Esophagus muscularis mucosa (tissue), 4 donors: ENCODE measurements around the gene CHRNA4. TPM values are rescaled to one million over a fixed set of nuclear protein-coding genes. Genes with fewer than 3 reads are reported as not detected.

Experiments
- DNase-seq: peaks from one replicate; pipeline ENCODE4 v3.0.0-alpha.2; 2017; ENCODE audit errors: extremely low spot score
- H3K27ac ChIP-seq, 4 donors: fragments of 200-600 bp; sonication (generic); replicated peaks in 1 of 4; 1 replicate in 3 of 4; 2 replicates in 1 of 4; pipeline ENCODE4 v1.5.1; 2016 to 2019; ENCODE audit warnings: mild to moderate bottlenecking in 1 of 4
- H3K27me3 ChIP-seq, 4 donors: fragments of 200-600 bp; sonication (generic); one replicate each; pipeline versions ENCODE4 v1.5.1 to v1.6.0; 2016 to 2019
- H3K36me3 ChIP-seq, 4 donors: fragments of 200-600 bp; sonication (generic); one replicate each; pipeline ENCODE4 v1.5.1; 2016 to 2019
- H3K4me1 ChIP-seq, 4 donors: fragments of 200-600 bp; sonication (generic); one replicate each; pipeline ENCODE4 v1.5.1; 2016 to 2019
- H3K4me3 ChIP-seq, 4 donors: fragments of 200-600 bp; sonication (generic); 1 replicate in 2 of 4; 2 replicates in 2 of 4; pipeline ENCODE4 v1.5.1; 2016 to 2019; ENCODE audit warnings: mild to moderate bottlenecking in 4 of 4, moderate library complexity in 1 of 4
- H3K9me3 ChIP-seq, 4 donors: fragments of 200-600 bp; sonication (generic); 1 replicate in 3 of 4; 2 replicates in 1 of 4; pipeline ENCODE4 v1.5.1; 2016 to 2019
- EP300 ChIP-seq: sonication (generic); formaldehyde crosslinking; IDR thresholded peaks from one replicate; pipeline ENCODE4 v1.6.1; 2017; ENCODE audit warnings: antibody characterized with exemption
- POLR2A ChIP-seq: fragments of 450-650 bp; IDR thresholded peaks from one replicate; pipeline ENCODE4 v1.6.1; 2017; ENCODE audit warnings: antibody characterized with exemption, moderate library complexity, mild to moderate bottlenecking, low read depth
- POLR2AphosphoS5 ChIP-seq, 2 donors: sonication (generic); formaldehyde crosslinking; IDR thresholded peaks; one replicate each; pipeline ENCODE4 v1.6.1; 2017; ENCODE audit warnings: antibody characterized with exemption in 2 of 2
- WGBS: methylation state at CpG from one replicate; pipeline ENCODE4 v1.1.5; 2018; 5-methylcytosine and 5-hydroxymethylcytosine counted together
- intact Hi-C: fragments of 100-400 bp; cut with DNase I; formaldehyde crosslinking; loops from one replicate; pipeline ENCODE4 v1.15.1; 2023
- total RNA-seq, 4 donors: library from RNA; depleted of rRNA; stranded (reverse); fragments of >200 nt; gene quantifications; one replicate each; pipeline versions ENCODE4 v1.1.0 to v1.2.1, GENCODE V29; 2016
- TF ChIP-seq, protein P1 (sequence below), 3 experiments: fragments of 200-600 bp in 2 of 3; fragments of 450-650 bp in 1 of 3; sonication (generic) in 2 of 3; IDR thresholded peaks; one replicate each; pipeline ENCODE4 v1.5.1; 2017 to 2019; ENCODE audit warnings: antibody characterized with exemption in 3 of 3, mild to moderate bottlenecking in 2 of 3, moderate library complexity in 1 of 3

CHRNA4 gene
- total RNA-seq, 4 donors from 2014 or later, result not detected

DNA sequence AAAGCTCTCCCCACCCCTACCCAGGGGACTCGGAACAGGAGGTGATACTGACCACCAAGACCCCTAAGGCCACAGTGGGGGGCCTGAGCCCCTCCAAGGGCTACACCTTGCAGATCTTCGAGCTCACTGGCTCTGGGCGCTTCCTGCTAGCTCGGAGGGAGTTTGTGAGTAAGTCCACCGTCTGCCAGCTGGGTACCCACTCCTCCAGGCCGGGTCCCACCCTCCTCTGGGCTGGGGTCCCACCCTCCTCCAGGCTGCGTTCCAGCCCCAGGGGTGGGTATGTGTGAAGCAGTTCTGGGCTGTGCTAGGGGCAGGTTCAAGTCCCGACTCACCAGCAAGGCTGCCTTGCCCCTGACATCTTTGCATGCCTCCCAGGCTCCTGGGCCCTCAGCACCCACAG, 55.8 kb downstream of the CHRNA4 start:
- WGBS, result 34% methylated on average over 4 of the region's 8 CpGs
- intact Hi-C loops, result loop anchor here (5.0 kb wide), 1 partner anchor 77 kb away; no protein-coding TSS in a partner anchor
- Histone ChIP-seq H3K4me3 (no peak overlapping the region), H3K36me3 (no peaks in the 10 kb centered on the region), H3K27me3 (peaks cover 0 to 86% (median 28%) of the 10 kb centered on the region in 4 donors), H3K27ac (no peak overlapping the region), H3K9me3 (peaks cover 0 to 17% (median 14%) of the 10 kb centered on the region in 4 donors), H3K4me1 (peaks cover 0 to 10% (median 4%) of the 10 kb centered on the region in 4 donors)
- DNase-seq, result no peak
- no peak for TF ChIP-seq POLR2A
- TF ChIP-seq, protein P1, sequence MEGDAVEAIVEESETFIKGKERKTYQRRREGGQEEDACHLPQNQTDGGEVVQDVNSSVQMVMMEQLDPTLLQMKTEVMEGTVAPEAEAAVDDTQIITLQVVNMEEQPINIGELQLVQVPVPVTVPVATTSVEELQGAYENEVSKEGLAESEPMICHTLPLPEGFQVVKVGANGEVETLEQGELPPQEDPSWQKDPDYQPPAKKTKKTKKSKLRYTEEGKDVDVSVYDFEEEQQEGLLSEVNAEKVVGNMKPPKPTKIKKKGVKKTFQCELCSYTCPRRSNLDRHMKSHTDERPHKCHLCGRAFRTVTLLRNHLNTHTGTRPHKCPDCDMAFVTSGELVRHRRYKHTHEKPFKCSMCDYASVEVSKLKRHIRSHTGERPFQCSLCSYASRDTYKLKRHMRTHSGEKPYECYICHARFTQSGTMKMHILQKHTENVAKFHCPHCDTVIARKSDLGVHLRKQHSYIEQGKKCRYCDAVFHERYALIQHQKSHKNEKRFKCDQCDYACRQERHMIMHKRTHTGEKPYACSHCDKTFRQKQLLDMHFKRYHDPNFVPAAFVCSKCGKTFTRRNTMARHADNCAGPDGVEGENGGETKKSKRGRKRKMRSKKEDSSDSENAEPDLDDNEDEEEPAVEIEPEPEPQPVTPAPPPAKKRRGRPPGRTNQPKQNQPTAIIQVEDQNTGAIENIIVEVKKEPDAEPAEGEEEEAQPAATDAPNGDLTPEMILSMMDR (IDR thresholded peaks at IDR 0.05), result no peak
- no peak for TF ChIP-seq POLR2AphosphoS5 (IDR thresholded peaks at IDR 0.05)
- TF ChIP-seq EP300, result no peak

DNA sequence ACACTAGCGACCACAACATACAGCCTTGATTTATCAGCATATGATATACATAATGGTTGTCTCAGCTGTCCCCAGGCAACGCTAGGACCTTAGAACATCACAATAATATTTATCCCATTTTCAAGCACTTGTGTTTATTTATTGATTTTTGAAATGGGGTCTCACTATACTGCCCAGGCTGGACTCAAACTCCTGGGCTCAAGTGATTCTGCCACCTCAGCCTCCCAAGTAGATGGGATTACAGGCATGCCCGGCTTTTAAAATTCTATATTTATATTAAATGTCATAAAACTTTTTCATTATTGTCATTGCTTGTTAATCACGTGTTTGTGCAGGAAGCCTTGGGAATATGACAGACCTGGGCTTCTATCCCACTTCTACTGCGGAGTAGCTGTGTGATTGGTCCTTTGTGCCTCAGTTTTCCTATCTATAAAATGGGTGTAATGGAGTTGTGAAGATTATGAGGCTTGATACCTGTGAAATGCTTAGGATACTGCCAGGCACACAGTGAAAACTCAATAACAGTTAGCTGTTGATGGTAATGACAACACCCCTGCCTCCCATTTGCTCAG, 58.0 kb downstream of the CHRNA4 start:
- no peak for DNase-seq
- 55% methylated on average over 5 of the region's 5 CpGs for WGBS
- no peak overlapping the region for H3K27ac ChIP-seq
- intact Hi-C loops, result no loop called here
- no peaks in the 10 kb centered on the region for H3K36me3 ChIP-seq
- H3K27me3 ChIP-seq, result peaks cover 0 to 82% (median 21%) of the 10 kb centered on the region in 4 donors
- no peaks in the 10 kb centered on the region for H3K4me1 ChIP-seq
- TF ChIP-seq POLR2A (no peak), EP300 (no peak), POLR2AphosphoS5 (IDR thresholded peaks at IDR 0.05) (no peak)
- TF ChIP-seq, protein P1 (IDR thresholded peaks at IDR 0.05), result no peak
- peaks cover 0 to 17% (median 14%) of the 10 kb centered on the region in 4 donors for H3K9me3 ChIP-seq
- H3K4me3 ChIP-seq, result no peak overlapping the region

DNA sequence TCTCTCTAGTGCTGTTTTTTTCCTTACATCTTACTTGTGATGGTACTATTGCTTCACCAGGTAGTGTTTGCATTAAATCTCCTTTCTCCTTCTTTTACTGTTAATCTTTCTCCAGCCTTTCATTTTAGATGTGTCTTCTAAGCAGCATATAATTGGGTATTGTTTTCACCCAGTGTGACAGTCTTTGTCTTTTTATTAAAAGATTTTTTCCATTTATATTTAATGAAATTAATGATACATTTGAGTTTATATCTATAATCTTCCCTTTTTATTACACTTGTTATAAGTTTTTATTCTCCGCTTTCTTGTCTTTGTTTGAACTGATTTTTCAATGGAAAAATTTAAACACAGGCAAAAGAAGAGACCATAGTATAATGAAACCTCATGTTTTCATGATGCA, 59.5 kb downstream of the CHRNA4 start:
- Histone ChIP-seq H3K27ac (no peak overlapping the region), H3K27me3 (peaks cover 0 to 82% (median 23%) of the 10 kb centered on the region in 4 donors), H3K36me3 (no peaks in the 10 kb centered on the region), H3K4me3 (no peak overlapping the region), H3K4me1 (no peaks in the 10 kb centered on the region), H3K9me3 (peaks cover 0 to 17% (median 14%) of the 10 kb centered on the region in 4 donors)
- no peak for TF ChIP-seq POLR2A
- TF ChIP-seq, protein P1 (IDR thresholded peaks at IDR 0.05), result no peak
- no peak for TF ChIP-seq POLR2AphosphoS5 (IDR thresholded peaks at IDR 0.05)
- TF ChIP-seq EP300, result no peak
- DNase-seq, result no peak
- 91% methylated on average over 1 of the region's 1 CpG for WGBS
- intact Hi-C loops, result no loop called here

DNA sequence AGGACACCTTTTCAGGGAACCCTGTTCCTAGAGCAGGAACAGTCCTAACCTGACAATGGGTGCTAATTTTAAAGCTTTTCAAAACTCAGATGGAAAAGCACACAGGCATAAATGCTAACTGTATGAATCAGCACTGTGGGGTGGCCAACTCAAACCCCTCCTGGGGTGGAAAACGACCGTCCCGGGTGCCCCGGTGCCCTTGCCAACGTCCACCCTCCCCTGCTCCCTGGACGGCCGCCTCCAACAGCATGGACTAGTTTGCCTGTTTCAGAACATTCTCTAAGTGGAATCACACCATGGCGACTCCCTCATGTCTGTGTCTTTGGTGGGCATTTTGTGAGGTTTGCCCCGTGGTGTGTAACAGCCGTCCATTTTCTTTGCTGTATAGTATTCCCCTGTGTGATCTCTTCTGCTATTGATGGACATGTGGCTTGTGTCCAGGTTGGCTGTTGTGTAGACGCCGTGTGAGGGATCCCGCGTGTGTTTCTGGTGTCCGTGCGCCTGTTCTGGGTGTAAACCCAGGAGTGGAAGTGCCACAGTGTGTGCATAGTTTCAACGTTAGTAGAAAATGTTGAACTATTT, 62.3 kb downstream of the CHRNA4 start:
- Histone ChIP-seq H3K27me3 (peaks cover 0 to 82% (median 31%) of the 10 kb centered on the region in 4 donors), H3K4me1 (no peaks in the 10 kb centered on the region), H3K27ac (no peak overlapping the region), H3K9me3 (peaks cover 0 to 17% (median 14%) of the 10 kb centered on the region in 4 donors), H3K36me3 (no peaks in the 10 kb centered on the region), H3K4me3 (no peak overlapping the region)
- 86% methylated on average over 12 of the region's 17 CpGs for WGBS
- no peak for DNase-seq
- intact Hi-C loops, result no loop called here
- TF ChIP-seq, protein P1 (IDR thresholded peaks at IDR 0.05), result no peak
- TF ChIP-seq EP300, result no peak
- no peak for TF ChIP-seq POLR2AphosphoS5 (IDR thresholded peaks at IDR 0.05)
- no peak for TF ChIP-seq POLR2A
